Upper lobe of left lung (tissue), 4 donors: ENCODE results near the gene ZNF813.

Experiments
- CTCF ChIP-seq, 6 experiments: fragments of 450-650 bp in 4 of 6; fragments of 200-600 bp in 2 of 6; sonication (generic) in 2 of 6; IDR thresholded peaks; one replicate each; pipeline ENCODE4 v1.5.1; 2016 to 2019; ENCODE audit warnings: antibody characterized with exemption in 6 of 6
- POLR2A ChIP-seq, 4 donors: fragments of 450-650 bp; IDR thresholded peaks; one replicate each; pipeline ENCODE4 v1.5.1; 2016 to 2017; ENCODE audit warnings: antibody characterized with exemption in 4 of 4, mild to moderate bottlenecking in 2 of 4
- POLR2AphosphoS5 ChIP-seq, 2 donors: sonication (generic); formaldehyde crosslinking; IDR thresholded peaks; one replicate each; pipeline ENCODE4 v1.5.1; 2017; ENCODE audit warnings: antibody characterized with exemption in 2 of 2

- TF ChIP-seq CTCF (IDR thresholded peaks at IDR 0.05) (no peak), POLR2AphosphoS5 (IDR thresholded peaks at IDR 0.05) (no peak), POLR2A (IDR thresholded peaks at IDR 0.05) (no peak)
Observed at GRCh38 chr19:53462861-53463260, 4.7 kb upstream of the ZNF813 start.
